ENCODE results near the gene R3HCC1L. TPM values are rescaled to one million over a fixed set of nuclear protein-coding genes. Genes with fewer than 3 reads are reported as not detected.

Gene R3HCC1L
- total RNA-seq, 1 experiment from 2014 or later, result 10.9 TPM

GRCh38 chr10:98270073-98270740 lies 135.8 kb downstream of the R3HCC1L start:
- DNase-seq (ENCODE audit: extremely low read depth, low read depth), result no peak

- no peak for DNase-seq (ENCODE audit: extremely low read depth, low read depth)
Measured at GRCh38 chr10:98270786-98271185, 136.3 kb downstream of the R3HCC1L start.

DNA sequence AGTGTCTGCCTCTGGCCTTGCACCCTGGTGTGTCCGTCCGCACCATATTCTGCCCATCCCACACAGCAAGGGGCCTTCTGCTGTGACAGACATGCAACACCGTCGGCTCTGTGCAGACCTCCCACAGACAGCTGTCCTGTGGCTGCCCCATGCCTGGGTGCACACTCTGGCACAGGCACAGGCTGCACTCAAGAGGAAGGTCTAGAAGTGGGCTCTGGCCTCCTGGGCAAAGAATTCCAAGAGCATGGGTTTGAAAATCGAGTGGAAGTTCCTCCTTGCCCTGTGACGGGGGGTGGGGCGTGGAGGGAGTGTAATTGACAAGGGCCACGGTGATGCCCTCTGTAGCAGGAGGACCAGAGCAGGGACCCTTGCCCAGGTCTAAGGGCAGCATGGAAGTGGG lies 137.8 kb downstream of the R3HCC1L start:
- no peak for DNase-seq (ENCODE audit: extremely low read depth, low read depth)

GRCh38 chr10:98272656-98273055 lies 138.2 kb downstream of the R3HCC1L start:
- DNase-seq (ENCODE audit: extremely low read depth, low read depth), result no peak

DNA sequence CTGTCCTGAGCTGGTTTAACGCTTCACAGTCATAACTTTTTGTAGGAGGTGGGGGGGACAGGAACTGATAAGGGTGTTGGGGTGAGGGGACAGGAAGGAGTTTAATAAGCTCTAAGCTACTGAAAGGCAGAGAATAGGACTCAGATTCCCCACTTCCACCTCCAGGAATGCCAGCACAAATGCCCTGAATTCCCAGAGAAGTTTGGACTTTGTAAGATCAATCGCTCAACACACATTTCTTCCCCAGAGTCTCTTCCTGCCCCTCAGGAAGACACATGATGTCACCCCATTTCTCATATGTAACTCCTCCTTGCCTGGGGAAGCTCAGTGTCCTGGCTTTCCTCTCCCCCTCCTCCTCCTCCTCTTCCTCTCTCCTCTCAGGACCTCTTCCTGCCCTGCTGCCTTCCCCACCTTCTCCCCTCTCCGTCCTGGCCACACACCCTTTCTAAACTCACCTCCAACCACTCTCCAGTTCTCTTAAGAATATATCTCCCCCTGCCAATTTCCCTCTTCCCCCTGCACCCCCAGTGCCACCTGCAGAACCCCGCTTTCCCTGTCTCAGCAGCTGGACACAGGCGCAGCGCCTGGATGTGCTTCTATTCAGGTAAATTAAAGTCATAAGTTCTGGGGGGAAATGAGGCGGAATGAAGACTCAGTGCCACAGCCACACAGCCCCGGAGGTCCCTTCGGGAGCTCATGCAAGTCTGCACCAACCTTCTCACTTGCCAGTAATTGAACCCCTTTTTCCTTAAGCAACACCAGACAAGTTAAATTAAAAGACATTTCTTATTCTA lies 138.8 kb downstream of the R3HCC1L start:
- DNase-seq (ENCODE audit: extremely low read depth, low read depth), result no peak

DNA sequence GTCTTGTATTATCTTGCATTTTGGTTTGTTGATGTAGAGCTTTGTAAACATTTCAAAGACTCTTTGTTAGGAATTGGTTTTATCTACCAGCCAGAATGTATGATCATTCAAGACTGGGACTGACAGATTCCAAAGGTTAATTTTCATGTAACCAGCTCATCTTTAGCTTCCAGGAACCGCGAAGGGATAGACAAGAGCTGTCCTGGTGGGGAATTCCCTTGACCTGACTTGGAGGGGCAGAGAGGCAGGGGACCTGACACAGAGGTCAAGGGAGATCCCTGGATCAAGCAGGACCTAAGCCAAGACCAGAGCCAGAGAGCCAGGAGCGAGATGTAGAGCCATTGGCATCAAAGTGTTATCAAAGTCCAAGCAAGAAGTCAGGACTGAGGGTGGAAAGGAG lies 140.1 kb downstream of the R3HCC1L start:
- no peak for DNase-seq (ENCODE audit: extremely low read depth, low read depth)

- DNase-seq (ENCODE audit: extremely low read depth, low read depth), result no peak
Measured at GRCh38 chr10:98276311-98276710, 141.9 kb downstream of the R3HCC1L start.

DNA sequence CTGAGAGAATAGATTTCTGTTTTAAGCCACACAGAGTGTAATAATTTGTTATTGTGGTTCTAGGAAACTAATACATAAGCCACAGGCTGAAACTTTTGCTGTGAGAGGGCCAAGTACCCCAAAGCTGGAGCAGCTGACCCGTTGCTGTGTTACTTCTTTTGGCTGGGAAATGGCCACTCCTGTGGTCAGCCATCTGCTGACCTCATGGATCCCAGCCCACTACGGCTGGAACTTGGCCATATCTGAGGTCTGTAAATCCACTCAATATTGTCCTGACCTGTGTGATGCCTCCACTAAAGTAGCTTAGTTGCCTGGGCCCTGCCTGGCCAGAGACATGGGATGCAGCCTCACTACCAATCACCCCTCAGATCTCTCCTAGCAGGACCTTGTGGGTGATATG lies 151.0 kb downstream of the R3HCC1L start:
- DNase-seq (ENCODE audit: extremely low read depth, low read depth), result no peak

DNA sequence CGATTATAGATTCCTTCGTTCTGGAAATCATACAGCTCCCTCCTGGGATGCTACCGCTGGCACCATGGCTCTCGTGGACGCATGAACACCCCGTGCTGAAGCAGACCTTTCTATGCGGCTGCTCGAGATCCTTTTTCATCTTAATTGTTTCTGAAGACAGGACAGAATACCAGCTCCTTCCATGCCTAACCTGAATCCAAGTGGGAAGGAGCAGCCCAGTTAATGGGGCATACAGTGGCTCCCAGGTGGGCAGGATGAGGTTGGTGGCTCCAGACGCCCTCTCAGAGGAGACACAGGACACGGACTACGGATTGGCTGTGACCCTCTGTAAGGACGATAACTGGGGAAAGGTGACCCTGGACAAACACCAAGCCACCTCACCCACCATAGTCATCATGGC lies 152.0 kb downstream of the R3HCC1L start:
- DNase-seq (ENCODE audit: extremely low read depth, low read depth), result no peak

- no peak for DNase-seq (ENCODE audit: extremely low read depth, low read depth)
Measured at GRCh38 chr10:98287321-98287720, 152.9 kb downstream of the R3HCC1L start.

GRCh38 chr10:98289802-98290209 lies 155.3 kb downstream of the R3HCC1L start:
- DNase-seq (ENCODE audit: extremely low read depth, low read depth), result no peak

- DNase-seq (ENCODE audit: extremely low read depth, low read depth), result no peak
Measured at GRCh38 chr10:98292971-98293370, 158.5 kb downstream of the R3HCC1L start.

- DNase-seq (ENCODE audit: extremely low read depth, low read depth), result no peak
Measured at GRCh38 chr10:98293550-98294269, 159.3 kb downstream of the R3HCC1L start.

DNA sequence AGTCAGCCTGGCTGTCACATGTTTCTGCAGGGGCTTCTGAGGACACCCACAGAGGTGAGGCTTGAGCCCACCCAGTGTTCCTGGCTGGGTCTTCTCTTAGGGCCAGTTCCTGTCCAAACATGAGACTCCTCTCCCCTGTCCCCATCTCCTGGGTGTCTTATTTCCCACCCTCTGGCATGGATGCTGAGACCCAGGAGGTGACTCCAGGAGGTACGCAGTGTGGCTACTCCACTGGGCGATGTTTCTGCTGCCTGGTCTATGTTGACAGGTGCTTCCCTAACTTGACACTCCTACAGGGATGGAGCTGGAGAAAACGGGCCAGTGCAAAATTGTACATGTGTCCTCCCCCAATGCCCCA lies 159.8 kb downstream of the R3HCC1L start:
- DNase-seq (ENCODE audit: extremely low read depth, low read depth), result no peak

Other genes with a start within 250 kb of the R3HCC1L start
- gene CRTAC1, start 104.0 kb upstream of the R3HCC1L start, total RNA-seq (2014; rRNA removed; shearing (Covaris generic)), result not detected in 2 replicates
- gene LOXL4, start 133.5 kb downstream of the R3HCC1L start, total RNA-seq (2014; rRNA removed; shearing (Covaris generic)), result 0.09 and 0.20 TPM in 2 replicates

All from NCI-H460 (cell line).